GM10266 (cell line): ENCODE results near the gene LLGL2.
A peak's percentile ranks its signal among the peaks of the same experiment; 100 is the strongest.
"Not testable (repeated sequence)": the region's sequence is repeated elsewhere in the genome, so short reads cannot be mapped to it uniquely, and the experiment has no call there.

Experiments used
- DNase-seq: peaks from one replicate; pipeline ENCODE4 v3.0.0; 2012; ENCODE audit errors: extremely low spot score
- TF ChIP-seq, protein P1 (sequence below): IDR thresholded peaks from 2 replicates; pipeline ENCODE4 v1.5.1; 2012; ENCODE audit warnings: mild to moderate bottlenecking, low read depth; ENCODE audit not compliant: control insufficient read depth, insufficient read depth; ENCODE audit errors: missing control alignments

LLGL2 gene

DNA sequence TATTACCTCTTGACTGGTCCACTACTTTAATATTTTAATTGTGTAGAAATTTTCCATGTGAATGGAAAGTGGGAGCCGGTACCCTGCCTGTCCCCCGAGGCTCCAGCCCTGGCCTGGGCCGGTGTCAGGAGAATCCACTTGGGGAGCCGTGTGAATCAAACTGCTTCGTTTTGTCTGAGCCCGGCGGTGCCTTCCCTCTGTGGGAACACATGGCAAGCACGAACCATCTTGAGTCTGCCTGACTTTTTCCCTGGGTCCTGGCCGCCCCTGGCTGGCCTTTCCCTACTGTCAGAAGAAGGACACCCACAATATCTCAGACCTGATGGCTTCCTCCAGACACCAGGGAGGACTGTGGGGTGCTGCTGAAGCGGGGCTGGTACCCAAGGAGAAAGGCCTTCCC lies 49.7 kb downstream of the LLGL2 start:
- TF ChIP-seq, protein P1, sequence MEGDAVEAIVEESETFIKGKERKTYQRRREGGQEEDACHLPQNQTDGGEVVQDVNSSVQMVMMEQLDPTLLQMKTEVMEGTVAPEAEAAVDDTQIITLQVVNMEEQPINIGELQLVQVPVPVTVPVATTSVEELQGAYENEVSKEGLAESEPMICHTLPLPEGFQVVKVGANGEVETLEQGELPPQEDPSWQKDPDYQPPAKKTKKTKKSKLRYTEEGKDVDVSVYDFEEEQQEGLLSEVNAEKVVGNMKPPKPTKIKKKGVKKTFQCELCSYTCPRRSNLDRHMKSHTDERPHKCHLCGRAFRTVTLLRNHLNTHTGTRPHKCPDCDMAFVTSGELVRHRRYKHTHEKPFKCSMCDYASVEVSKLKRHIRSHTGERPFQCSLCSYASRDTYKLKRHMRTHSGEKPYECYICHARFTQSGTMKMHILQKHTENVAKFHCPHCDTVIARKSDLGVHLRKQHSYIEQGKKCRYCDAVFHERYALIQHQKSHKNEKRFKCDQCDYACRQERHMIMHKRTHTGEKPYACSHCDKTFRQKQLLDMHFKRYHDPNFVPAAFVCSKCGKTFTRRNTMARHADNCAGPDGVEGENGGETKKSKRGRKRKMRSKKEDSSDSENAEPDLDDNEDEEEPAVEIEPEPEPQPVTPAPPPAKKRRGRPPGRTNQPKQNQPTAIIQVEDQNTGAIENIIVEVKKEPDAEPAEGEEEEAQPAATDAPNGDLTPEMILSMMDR = no peak
- DNase-seq = no peak

DNA sequence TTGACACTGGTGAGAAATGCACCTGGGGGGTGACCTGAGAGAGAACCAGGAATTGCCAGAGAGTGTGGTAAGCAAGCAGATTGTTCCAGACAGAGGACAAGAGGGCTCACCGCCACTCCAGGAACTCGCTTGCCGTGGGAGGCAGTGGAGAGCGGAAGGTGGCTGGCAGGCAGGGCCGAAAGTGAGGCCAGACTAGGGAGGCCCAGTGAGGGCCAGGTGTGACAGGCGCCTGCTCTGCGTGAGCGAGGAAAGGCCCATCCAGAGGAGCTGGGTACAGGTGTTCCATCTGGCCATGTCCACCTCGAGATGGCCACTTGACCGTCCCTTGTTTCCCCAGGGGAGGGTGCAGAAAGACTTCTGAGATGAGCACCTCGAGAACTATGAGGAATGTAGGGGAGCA lies 50.2 kb downstream of the LLGL2 start:
- TF ChIP-seq, protein P1 = no peak
- DNase-seq = no peak

DNA sequence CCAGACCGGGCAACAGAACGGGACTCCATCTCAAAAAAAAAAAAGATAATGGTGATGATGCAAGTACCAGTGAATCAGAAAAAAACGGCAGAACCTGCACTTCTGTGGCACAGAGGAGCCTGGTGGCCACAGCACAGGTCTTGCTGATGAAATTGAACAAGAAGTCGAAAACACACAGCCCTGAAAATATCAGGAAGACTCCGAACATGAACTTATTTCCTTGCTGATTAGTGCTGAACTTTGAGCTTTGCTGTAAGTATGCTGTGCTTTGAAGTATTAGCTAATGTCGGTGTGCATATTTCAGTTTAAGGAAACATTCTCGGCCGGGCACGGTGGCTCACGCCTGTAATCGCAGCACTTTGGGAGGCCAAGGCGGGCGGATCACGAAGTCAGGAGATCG lies 51.2 kb downstream of the LLGL2 start:
- DNase-seq = no peak
- TF ChIP-seq, protein P1 = no peak

DNA sequence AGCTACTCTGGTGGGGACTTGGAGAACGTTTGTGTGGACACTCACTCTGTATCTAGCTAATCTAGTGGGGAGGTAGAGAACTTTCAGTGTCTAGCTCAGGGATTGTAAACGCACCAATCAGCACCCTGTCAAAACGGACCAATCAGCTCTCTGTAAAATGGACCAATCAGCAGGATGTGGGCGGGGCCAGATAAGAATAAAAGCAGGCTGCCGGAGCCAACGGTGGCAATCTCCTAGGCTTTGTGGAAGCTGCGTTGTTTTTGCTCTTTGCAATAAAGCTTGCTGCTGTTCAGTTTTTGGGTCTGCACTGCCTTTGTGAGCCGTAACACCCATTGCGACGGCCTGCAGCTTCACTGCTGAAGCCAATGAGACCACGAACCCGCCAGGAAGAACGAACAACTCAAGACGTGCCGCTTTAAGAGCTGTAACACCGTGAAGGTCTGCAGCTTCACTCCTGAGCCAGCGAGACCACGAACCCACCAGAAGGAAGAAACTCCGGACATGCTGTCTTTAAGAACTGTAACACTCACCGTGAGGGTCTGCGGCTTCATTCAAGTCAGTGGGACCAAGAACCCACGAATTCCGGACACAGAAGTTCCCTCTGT lies 55.7 kb downstream of the LLGL2 start:
- not testable (repeated sequence) for DNase-seq

DNA sequence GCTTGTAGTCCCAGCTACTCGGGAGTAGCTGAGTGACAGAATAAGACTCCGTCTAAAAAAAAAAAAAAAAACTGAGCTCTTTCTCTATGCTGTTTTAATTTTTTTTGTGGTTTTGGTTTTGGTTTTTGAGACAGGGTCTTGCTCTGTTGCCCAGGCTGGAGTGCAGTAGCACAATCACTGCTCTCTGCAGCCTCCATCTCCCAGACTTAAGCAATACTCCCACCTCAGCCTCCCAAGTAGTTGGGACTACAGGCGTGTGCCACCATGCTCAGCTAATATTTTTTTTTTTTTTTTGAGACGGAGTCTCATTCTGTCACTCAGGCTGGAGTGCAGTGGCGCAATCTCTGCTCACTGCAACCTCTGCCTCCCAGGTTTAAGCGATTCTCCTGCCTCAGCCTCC lies 57.7 kb downstream of the LLGL2 start:
- DNase-seq = not testable (repeated sequence)

DNA sequence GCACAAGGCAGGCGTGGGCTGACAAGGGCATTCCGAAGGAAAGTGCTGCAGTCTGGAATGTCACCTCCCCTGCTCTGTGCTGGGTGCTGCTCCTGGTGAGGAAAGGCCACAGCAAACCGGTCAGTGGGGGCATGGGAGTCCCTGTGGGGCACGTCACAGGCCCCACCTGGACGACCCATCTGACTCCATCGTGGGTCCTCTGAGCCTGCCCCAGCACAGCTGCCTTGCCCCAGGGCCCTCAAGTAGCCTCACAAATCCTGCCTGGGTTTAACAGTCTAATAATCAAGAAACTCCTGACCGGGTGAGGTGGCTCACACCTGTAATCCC lies 59.3 kb downstream of the LLGL2 start:
- DNase-seq = no peak
- TF ChIP-seq, protein P1 = no peak

DNA sequence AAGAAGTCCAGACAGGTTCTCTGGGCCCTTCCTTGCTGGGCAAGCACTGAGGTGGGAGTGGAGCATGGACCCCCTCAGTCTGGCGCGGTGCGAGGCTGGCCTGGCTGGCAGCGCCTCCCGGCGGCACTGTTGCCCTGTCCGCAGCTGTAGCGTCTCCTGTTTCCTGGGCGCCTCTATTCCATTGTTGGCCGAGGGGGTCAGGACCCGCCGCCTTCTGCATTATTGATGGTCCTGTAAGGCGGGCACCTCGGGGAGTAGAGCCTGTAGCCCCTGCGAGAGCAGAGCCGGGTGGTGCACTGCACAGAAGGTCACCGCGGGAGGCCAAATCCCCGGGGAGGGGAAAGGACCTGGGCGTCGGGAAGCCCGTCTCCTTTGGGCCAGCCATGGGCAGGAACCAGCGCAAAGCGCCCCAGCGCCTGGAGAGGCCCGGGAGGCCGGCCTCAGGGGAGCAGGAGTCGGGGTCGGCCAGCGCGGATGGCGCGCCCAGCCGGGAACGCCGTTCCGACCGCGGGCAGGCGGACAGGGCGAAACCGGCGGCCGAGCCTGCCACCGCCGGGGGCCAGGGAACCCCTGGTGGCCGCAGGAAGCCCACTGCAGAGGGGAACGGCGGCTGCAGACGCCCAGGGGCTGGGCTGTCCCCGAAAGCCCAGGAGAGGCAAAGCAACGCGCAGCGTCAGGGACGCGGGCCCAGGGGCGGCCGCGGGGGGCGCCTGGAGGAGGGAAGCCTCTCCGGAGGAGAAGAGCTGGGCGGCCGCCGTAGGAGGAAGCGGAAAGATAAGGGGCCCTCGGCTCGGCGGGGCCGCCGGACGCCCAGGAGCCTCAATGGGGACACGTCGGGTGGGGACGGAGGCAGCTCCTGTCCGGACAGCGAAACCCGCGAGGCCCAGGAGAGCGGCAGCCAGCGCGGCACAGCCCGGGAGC lies 62.4 kb downstream of the LLGL2 start, which contains the start of gene MYO15B:
Gene MYO15B (plus strand): TSS at position 126 of the 921 bp plus-strand sequence. CDS start 258 bp downstream, at position 384.
- TF ChIP-seq, protein P1 = peak; percentile 23
- DNase-seq = peak; percentile 79

DNA sequence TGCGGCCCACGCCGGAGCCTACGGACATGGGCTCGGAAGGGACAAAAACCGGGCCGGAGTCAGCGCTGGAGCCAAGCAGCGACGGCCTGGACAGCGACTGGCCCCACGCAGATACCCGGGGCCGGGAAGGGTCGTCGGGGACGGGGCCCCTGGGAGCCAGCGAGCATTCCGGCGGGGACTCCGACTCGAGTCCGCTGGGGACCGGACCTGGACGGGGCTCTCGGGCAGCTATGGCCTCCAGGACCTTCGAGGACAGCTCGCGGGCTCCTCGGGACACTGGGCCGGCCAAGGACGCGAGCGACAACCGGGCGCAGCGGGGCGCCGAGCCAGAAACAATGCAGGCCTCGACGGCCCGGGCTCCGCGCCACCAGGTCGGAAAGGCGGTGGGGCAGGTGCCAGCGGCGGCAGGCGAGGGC lies 63.1 kb downstream of the LLGL2 start:
- DNase-seq = no peak
- TF ChIP-seq, protein P1 = no peak
